ENCODE results near the gene ADSL. TPM values are rescaled to one million over a fixed set of nuclear protein-coding genes. Genes with fewer than 3 reads are reported as not detected.

Gene ADSL
- total and polyA plus RNA-seq, 9 of the 15 experiments (the other 6 are each of a cell fraction or from before 2014, with no cell fraction given): 112 to 322 (median 146) TPM

DNA sequence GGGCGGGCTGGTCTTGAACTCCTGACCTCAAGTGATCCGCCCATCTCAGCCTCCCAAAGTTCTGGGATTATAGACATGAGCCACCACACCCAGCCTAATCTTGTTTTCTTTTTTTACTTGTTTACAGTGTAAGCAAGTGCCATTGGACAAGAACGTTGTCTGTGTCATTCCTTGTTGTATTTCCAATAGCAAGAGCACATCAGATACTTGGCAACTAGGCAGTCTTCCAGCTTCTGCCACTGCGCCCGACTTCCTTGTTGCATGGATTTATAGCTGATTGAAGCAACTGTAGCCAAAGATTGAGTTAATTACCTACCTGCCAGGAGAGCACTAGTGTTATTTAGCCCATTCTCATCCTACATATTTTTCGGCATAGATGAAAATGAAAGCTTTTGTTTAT, 21.0 kb downstream of the ADSL start:
- no peak for TF ChIP-seq ZNF212 (CRISPR knock-in tag; IDR thresholded peaks at IDR 0.05)
- no peak for TF ChIP-seq JUNB (CRISPR knock-in tag; conservative IDR thresholded peaks at IDR 0.05)
- TF ChIP-seq ETV6 (IDR thresholded peaks at IDR 0.05; ENCODE audit: borderline replicate concordance in 1 of 2, low read depth in 2 of 2, low read length in 1 of 2): no peak
- TF ChIP-seq ETV6 (CRISPR knock-in tag; IDR thresholded peaks at IDR 0.05; ENCODE audit: borderline replicate concordance): no peak
- TF ChIP-seq LCOR (CRISPR knock-in tag; IDR thresholded peaks at IDR 0.05): no peak
- TF ChIP-seq ZNF311 (CRISPR knock-in tag; IDR thresholded peaks at IDR 0.05): no peak
- TF ChIP-seq, protein P1, sequence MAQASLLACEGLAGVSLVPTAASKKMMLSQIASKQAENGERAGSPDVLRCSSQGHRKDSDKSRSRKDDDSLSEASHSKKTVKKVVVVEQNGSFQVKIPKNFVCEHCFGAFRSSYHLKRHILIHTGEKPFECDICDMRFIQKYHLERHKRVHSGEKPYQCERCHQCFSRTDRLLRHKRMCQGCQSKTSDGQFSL (CRISPR knock-in tag; IDR thresholded peaks at IDR 0.05): no peak
- TF ChIP-seq, protein P1 (tag; IDR thresholded peaks at IDR 0.05): no peak
- TF ChIP-seq, protein P2, sequence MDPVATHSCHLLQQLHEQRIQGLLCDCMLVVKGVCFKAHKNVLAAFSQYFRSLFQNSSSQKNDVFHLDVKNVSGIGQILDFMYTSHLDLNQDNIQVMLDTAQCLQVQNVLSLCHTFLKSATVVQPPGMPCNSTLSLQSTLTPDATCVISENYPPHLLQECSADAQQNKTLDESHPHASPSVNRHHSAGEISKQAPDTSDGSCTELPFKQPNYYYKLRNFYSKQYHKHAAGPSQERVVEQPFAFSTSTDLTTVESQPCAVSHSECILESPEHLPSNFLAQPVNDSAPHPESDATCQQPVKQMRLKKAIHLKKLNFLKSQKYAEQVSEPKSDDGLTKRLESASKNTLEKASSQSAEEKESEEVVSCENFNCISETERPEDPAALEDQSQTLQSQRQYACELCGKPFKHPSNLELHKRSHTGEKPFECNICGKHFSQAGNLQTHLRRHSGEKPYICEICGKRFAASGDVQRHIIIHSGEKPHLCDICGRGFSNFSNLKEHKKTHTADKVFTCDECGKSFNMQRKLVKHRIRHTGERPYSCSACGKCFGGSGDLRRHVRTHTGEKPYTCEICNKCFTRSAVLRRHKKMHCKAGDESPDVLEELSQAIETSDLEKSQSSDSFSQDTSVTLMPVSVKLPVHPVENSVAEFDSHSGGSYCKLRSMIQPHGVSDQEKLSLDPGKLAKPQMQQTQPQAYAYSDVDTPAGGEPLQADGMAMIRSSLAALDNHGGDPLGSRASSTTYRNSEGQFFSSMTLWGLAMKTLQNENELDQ (CRISPR knock-in tag; IDR thresholded peaks at IDR 0.05; ENCODE audit: borderline replicate concordance): no peak
- TF ChIP-seq CREB1 (IDR thresholded peaks at IDR 0.05): no peak
- TF ChIP-seq CREB1 (CRISPR knock-in tag; IDR thresholded peaks at IDR 0.05): no peak
- TF ChIP-seq ZBED1 (IDR thresholded peaks at IDR 0.05): no peak
- TF ChIP-seq MAZ (CRISPR knock-in tag; conservative IDR thresholded peaks at IDR 0.05 in 1 of 2, IDR thresholded peaks at IDR 0.05 in 1 of 2): no peak
- no peaks in the 10 kb centered on the region for H3K9me3 ChIP-seq (replicated peaks; ENCODE audit: control insufficient read depth, insufficient read depth, low read depth, low read length)
- no peak overlapping the region for H2AFZ ChIP-seq (ENCODE audit: low read depth, low read length)
- peaks cover 14% of the 10 kb centered on the region for H3K79me2 ChIP-seq (ENCODE audit: control insufficient read depth, insufficient read depth, low read length)
- no peaks in the 10 kb centered on the region for H4K20me1 ChIP-seq (replicated peaks; ENCODE audit: control insufficient read depth, insufficient read depth, low read length)
- H3K4me1 ChIP-seq (replicated peaks in 1 of 2; ENCODE audit: control insufficient read depth in 2 of 2, insufficient read depth in 2 of 2, low read length in 2 of 2): peaks cover 0 to 14% of the 10 kb centered on the region in 2 experiments; a peak in 3 of 5 replicates
- no peak for FAIRE-seq
- no peaks in the 10 kb centered on the region for H3K27me3 ChIP-seq (ENCODE audit: control insufficient read depth in 2 of 2, insufficient read depth in 2 of 2, low read length in 2 of 2)
- no peak overlapping the region for H3K4me3 ChIP-seq
- no peak for ATAC-seq
- peaks cover 69% of the 10 kb centered on the region for H3K36me3 ChIP-seq (ENCODE audit: control insufficient read depth, insufficient read depth, low read length)
- CTCF ChIA-PET (ENCODE audit: low intra/inter-chr PET ratio): no interaction called here
- no peak overlapping the region for H3K9ac ChIP-seq (ENCODE audit: insufficient read depth in 1 of 2, low read depth in 2 of 2, low read length in 2 of 2)
- BruUV-seq (replicated peaks): no TSS peak
- H3K9me1 ChIP-seq (ENCODE audit: control insufficient read depth, insufficient read depth, low read length): no peaks in the 10 kb centered on the region
- intact Hi-C loops (cut with micrococcal nuclease): no loop called here
- 83% methylated on average over 6 of the region's 6 CpGs for WGBS (ENCODE audit: insufficient coverage, low coverage, missing lambda C conversion rate)
- H3K27ac ChIP-seq (ENCODE audit: extremely low read depth, low read depth, low read length): no peak overlapping the region
- H3K4me2 ChIP-seq (ENCODE audit: insufficient read depth, low read length): no peak overlapping the region
- in situ Hi-C loops (cut with MboI): no loop called here
- POLR2A ChIA-PET: interaction anchor here (0.6 to 1.0 kb wide), 2 partner anchors 10 to 433 kb away, joined by 3 to 4 read pairs; no protein-coding TSS in a partner anchor
- no peak for DNase-seq (ENCODE audit: extremely low read depth in 1 of 4, low spot score in 3 of 4)

All from K562 (cell line).